Immature natural killer cell (primary cell): ENCODE data around the gene KRTAP5-3. TPM values are rescaled to one million over a fixed set of nuclear protein-coding genes. Genes with fewer than 3 reads are reported as not detected.
A peak's percentile ranks its signal among the peaks of the same experiment; 100 is the strongest.
"Not testable (repeated sequence)": the region's sequence is repeated elsewhere in the genome, so short reads cannot be mapped to it uniquely, and the experiment has no call there.

Experiments used
- DNase-seq, 3 donors: peaks; one replicate each; pipeline ENCODE4 v3.0.0; 2022; ENCODE audit warnings: mixed read lengths in 1 of 3
- H3K27ac Mint-ChIP-seq, 6 donors: one replicate each; pipeline ENCODE4 v1.8.0; 2020; ENCODE audit warnings: mixed read lengths in 6 of 6, mild to moderate bottlenecking in 5 of 6, inconsistent platforms in 4 of 6, moderate library complexity in 3 of 6
- H3K27me3 Mint-ChIP-seq, 3 donors: one replicate each; pipeline ENCODE4 v1.8.0; 2020 to 2021; ENCODE audit warnings: low read depth in 3 of 3, mild to moderate bottlenecking in 3 of 3, mixed read lengths in 3 of 3, moderate library complexity in 3 of 3, inconsistent platforms in 1 of 3
- H3K36me3 Mint-ChIP-seq, 3 donors: one replicate each; pipeline ENCODE4 v1.8.0; 2020; ENCODE audit warnings: mixed read lengths in 3 of 3, inconsistent platforms in 2 of 3, mild to moderate bottlenecking in 2 of 3
- H3K4me1 Mint-ChIP-seq, 2 donors: one replicate each; pipeline ENCODE4 v1.8.0; 2020; ENCODE audit warnings: inconsistent platforms in 2 of 2, mild to moderate bottlenecking in 2 of 2, mixed read lengths in 2 of 2, moderate library complexity in 1 of 2
- H3K4me3 Mint-ChIP-seq, 5 donors: one replicate each; pipeline ENCODE4 v1.8.0; 2020; ENCODE audit warnings: mild to moderate bottlenecking in 5 of 5, mixed read lengths in 5 of 5, inconsistent platforms in 3 of 5, moderate library complexity in 3 of 5
- H3K9me3 Mint-ChIP-seq, 6 donors: one replicate each; pipeline ENCODE4 v1.8.0; 2020; ENCODE audit warnings: mild to moderate bottlenecking in 6 of 6, mixed read lengths in 6 of 6, inconsistent platforms in 4 of 6, moderate library complexity in 3 of 6
- polyA plus RNA-seq, 3 donors: library from polyadenylated mRNA; unstranded; fragments of 300-500 nt; fragmentation: Illumina TruSeq; gene quantifications; one replicate each; pipeline ENCODE4 v1.2.3, GENCODE V29; 2021

Gene KRTAP5-3
- polyA plus RNA-seq, 3 donors from 2014 or later = not detected

GRCh38 chr11:1622086-1622485, 13.8 kb upstream of the KRTAP5-3 start, which contains the start of gene KRTAP5-4:
Gene KRTAP5-4 (minus strand): TSS chr11:1622138. CDS start chr11:1622093, 45 bp downstream.
- H3K4me3 Mint-ChIP-seq = peak within 1 kb of the TSS in 1 of 5 donors; percentile 2
- no peaks in the 10 kb centered on the region for H3K36me3 Mint-ChIP-seq
- peak within 1 kb of the TSS in 1 of 6 donors; percentile 31 for H3K27ac Mint-ChIP-seq

GRCh38 chr11:1619449-1619848, 11.2 kb upstream of the KRTAP5-3 start:
- H3K4me3 Mint-ChIP-seq = peak overlapping the region in 1 of 5 donors; percentile 41
- H3K27ac Mint-ChIP-seq = no peak overlapping the region

More at GRCh38 chr11:1622086-1622485, 13.8 kb upstream of the KRTAP5-3 start, which contains the start of gene KRTAP5-4:
- H3K4me1 Mint-ChIP-seq = peaks cover 1 to 5% of the 10 kb centered on the region in 2 donors
- DNase-seq = no peak
- H3K9me3 Mint-ChIP-seq = no peaks in the 10 kb centered on the region
- peaks cover 0 to 10% (median 6%) of the 10 kb centered on the region in 3 donors for H3K27me3 Mint-ChIP-seq

DNA sequence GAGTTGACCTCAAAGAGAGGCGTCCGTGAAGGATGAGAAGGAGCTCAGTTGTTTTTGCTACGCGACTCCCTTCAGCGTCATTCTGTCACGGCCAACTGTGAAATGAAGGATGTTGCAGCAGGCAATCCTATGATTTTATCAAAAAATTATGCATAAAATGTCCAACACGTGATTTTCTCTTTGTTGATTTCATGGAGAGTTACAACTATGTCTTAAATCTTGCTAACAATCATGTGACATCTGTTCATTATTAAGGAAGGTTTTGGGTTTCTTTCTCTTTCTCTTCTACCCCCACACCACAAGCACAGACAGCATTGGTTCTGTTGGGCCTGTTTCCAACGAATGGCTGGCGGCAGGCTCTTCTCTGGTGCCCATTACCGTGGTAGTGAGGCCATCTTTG, 10.0 kb upstream of the KRTAP5-3 start:
- no peak overlapping the region for H3K4me3 Mint-ChIP-seq
- H3K4me1 Mint-ChIP-seq = peaks cover 1 to 5% of the 10 kb centered on the region in 2 donors
- H3K27ac Mint-ChIP-seq = no peak overlapping the region
- no peaks in the 10 kb centered on the region for H3K9me3 Mint-ChIP-seq
- H3K27me3 Mint-ChIP-seq = peaks cover 4 to 15% (median 4%) of the 10 kb centered on the region in 3 donors
- no peak for DNase-seq
- H3K36me3 Mint-ChIP-seq = no peaks in the 10 kb centered on the region

More at GRCh38 chr11:1619449-1619848, 11.2 kb upstream of the KRTAP5-3 start:
- Mint-ChIP-seq H3K4me1 (peaks cover 1 to 5% of the 10 kb centered on the region in 2 donors), H3K27me3 (peaks cover 4 to 13% (median 6%) of the 10 kb centered on the region in 3 donors), H3K36me3 (no peaks in the 10 kb centered on the region), H3K9me3 (no peaks in the 10 kb centered on the region)
- DNase-seq = peak in 1 of 3 donors; percentile 11

- not testable (repeated sequence) for H3K4me3 Mint-ChIP-seq, H3K4me1 Mint-ChIP-seq, H3K36me3 Mint-ChIP-seq, DNase-seq, H3K9me3 Mint-ChIP-seq, H3K27ac Mint-ChIP-seq
- peaks cover 0 to 18% (median 2%) of the 10 kb centered on the region in 3 donors for H3K27me3 Mint-ChIP-seq
These were observed 362 bp downstream of the KRTAP5-3 start for GRCh38 chr11:1607901-1608300.

DNA sequence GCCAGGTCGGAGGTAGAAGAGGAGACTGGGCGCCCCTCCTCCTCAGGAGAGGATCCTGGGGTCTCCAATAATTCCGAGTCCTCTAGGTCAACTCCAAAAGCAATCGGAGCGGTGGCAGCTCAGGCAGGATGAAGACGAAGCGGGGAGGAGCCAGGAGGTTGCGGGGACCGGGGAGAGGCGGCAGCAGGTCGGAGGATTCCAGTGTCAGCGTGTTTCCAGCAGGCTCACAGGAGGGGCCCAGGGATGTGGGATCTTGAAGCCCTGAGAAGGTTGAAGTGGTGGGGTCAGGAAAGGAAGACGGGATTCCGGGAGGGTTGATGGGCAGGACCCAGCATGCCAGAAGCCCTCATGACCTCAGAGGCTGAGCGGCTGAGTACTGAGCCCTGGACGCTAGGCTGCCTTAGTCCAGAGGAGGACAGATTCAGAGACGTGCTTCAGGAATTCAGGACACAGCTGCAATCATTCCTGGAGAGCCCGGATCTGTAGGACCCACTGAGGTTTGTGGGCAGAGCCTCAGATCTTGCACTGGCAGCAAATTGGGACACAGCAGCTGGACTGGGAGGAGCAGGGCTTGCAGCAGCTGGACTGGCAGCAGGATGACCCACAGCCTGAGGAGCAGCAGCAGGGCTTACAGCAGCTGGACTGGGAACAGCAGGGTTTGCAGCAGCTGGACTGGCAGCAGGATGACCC, 962 bp downstream of the KRTAP5-3 start:
- H3K27ac Mint-ChIP-seq, H3K4me1 Mint-ChIP-seq, H3K4me3 Mint-ChIP-seq, H3K36me3 Mint-ChIP-seq, DNase-seq, H3K9me3 Mint-ChIP-seq: not testable (repeated sequence)
- H3K27me3 Mint-ChIP-seq = peaks cover 0 to 21% (median 2%) of the 10 kb centered on the region in 3 donors

DNA sequence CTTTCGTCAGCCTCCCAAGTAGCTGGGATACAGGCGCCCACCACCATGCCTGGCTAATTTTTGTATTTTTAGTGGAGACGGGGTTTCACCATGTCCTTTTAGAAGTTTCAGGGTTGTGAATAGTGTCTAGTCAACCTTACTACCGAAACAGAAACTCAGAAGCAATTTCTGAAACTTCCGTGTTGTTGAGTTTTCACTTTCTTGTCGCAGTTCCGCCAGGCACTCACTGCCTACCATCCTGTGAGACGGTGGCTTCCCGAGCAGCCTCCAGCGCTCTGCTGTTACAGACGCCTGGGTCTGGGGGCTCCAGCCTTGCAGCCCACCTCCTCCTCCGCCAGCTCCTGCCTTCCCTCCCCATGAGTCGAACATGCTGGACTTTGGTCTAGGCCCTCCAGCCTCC, 2.3 kb downstream of the KRTAP5-3 start:
- peak overlapping the region in 2 of 5 donors; percentile 13 to 44 for H3K4me3 Mint-ChIP-seq
- DNase-seq, H3K36me3 Mint-ChIP-seq, H3K4me1 Mint-ChIP-seq, H3K9me3 Mint-ChIP-seq: not testable (repeated sequence)
- H3K27ac Mint-ChIP-seq = peak overlapping the region in 1 of 6 donors; percentile 37
- peaks cover 0 to 24% (median 3%) of the 10 kb centered on the region in 3 donors for H3K27me3 Mint-ChIP-seq

- Mint-ChIP-seq H3K4me3 (no peak overlapping the region), H3K4me1 (no peaks in the 10 kb centered on the region), H3K27ac (no peak overlapping the region), H3K36me3 (no peaks in the 10 kb centered on the region), H3K9me3 (no peaks in the 10 kb centered on the region), H3K27me3 (peaks cover 1 to 24% (median 5%) of the 10 kb centered on the region in 3 donors)
- no peak for DNase-seq
These were observed 3.6 kb downstream of the KRTAP5-3 start for GRCh38 chr11:1604711-1605110.

DNA sequence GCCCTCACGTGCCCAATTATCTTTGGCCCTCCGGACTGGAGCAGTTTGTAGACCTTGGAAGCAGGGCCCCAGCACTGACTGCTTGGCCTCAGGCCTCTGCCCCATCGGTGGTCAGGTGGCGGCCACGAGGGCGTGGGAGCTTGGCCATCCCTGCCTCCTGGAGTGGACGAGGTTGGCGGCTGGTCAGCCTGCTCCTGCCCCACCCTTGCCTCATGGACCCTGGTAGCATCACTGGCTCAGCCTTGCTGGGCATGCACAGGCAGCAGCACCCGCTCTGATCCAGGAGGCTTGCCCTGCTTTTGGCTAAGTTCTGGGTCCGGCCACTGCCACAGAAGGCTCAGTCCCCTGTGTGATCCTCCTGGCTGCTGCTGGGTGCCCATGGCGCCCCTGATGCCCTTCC, 4.1 kb downstream of the KRTAP5-3 start:
- no peak for DNase-seq
- Mint-ChIP-seq H3K4me3 (no peak overlapping the region), H3K9me3 (no peaks in the 10 kb centered on the region), H3K36me3 (no peaks in the 10 kb centered on the region), H3K27me3 (peaks cover 1 to 24% (median 6%) of the 10 kb centered on the region in 3 donors), H3K27ac (no peak overlapping the region), H3K4me1 (no peaks in the 10 kb centered on the region)

- H3K9me3 Mint-ChIP-seq = no peaks in the 10 kb centered on the region
- H3K4me3 Mint-ChIP-seq = no peak overlapping the region
- no peak for DNase-seq
- peaks cover 1 to 24% (median 6%) of the 10 kb centered on the region in 3 donors for H3K27me3 Mint-ChIP-seq
- H3K36me3 Mint-ChIP-seq = no peaks in the 10 kb centered on the region
- no peaks in the 10 kb centered on the region for H3K4me1 Mint-ChIP-seq
- no peak overlapping the region for H3K27ac Mint-ChIP-seq
These were observed 4.6 kb downstream of the KRTAP5-3 start for GRCh38 chr11:1603629-1604028.

- peaks cover 1 to 21% (median 9%) of the 10 kb centered on the region in 3 donors for H3K27me3 Mint-ChIP-seq
- H3K36me3 Mint-ChIP-seq, DNase-seq, H3K9me3 Mint-ChIP-seq, H3K4me3 Mint-ChIP-seq, H3K4me1 Mint-ChIP-seq, H3K27ac Mint-ChIP-seq: not testable (repeated sequence)
These were observed 6.6 kb downstream of the KRTAP5-3 start for GRCh38 chr11:1601663-1602062.

DNA sequence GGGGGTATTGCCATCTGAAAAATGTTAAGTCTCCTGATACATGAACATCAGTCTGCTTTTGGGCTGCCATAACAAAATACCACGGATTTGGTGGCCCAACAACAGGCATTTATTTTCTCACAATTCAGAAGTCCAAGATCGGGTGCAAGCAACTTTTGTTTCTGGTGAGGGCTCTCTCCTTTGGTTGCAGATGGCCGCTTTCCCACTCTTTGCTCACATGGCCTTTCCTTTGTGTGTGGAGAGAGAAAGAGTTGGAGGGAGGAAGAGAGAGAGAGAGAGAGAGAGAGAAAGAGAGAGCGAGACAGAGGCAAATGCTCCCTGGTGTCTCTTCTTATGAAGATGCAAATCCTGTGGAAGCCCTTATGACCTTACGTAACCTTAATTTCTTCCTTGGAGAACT, 7.6 kb downstream of the KRTAP5-3 start:
- Mint-ChIP-seq H3K9me3 (no peaks in the 10 kb centered on the region), H3K27ac (no peak overlapping the region), H3K4me1 (no peaks in the 10 kb centered on the region), H3K4me3 (no peak overlapping the region), H3K27me3 (peaks cover 1 to 19% (median 8%) of the 10 kb centered on the region in 3 donors), H3K36me3 (no peaks in the 10 kb centered on the region)
- DNase-seq = no peak

- Mint-ChIP-seq H3K4me3 (no peak overlapping the region), H3K9me3 (no peaks in the 10 kb centered on the region), H3K36me3 (no peaks in the 10 kb centered on the region), H3K27ac (no peak overlapping the region), H3K4me1 (no peaks in the 10 kb centered on the region), H3K27me3 (peaks cover 1 to 23% (median 13%) of the 10 kb centered on the region in 3 donors)
- DNase-seq = no peak
These were observed 9.4 kb downstream of the KRTAP5-3 start for GRCh38 chr11:1598816-1599215.

GRCh38 chr11:1598406-1598805, 9.9 kb downstream of the KRTAP5-3 start:
- not testable (repeated sequence) for H3K9me3 Mint-ChIP-seq, DNase-seq, H3K36me3 Mint-ChIP-seq, H3K4me1 Mint-ChIP-seq, H3K27ac Mint-ChIP-seq, H3K4me3 Mint-ChIP-seq
- peaks cover 1 to 23% (median 13%) of the 10 kb centered on the region in 3 donors for H3K27me3 Mint-ChIP-seq

DNA sequence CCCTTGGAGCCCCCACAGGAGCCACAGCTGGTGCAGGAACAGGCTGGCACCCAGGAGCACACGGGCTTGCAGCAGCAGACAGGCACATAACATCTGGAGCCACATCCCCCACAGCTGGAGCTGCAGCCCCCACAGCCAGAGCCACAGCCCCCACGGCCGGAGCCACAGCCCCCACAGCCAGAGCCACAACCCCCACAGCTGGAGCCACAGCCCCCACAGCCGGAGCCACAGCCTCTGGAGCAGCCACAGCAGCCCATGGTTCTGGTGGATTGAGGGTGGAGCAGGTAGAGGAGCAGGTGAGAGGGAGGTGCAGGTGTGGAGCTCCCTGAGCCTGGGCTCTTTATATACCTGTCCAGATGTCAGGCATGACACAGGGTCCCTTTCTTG, 10.3 kb downstream of the KRTAP5-3 start, which contains the start of gene KRTAP5-2:
Gene KRTAP5-2, minus strand, starts transcription at position 301 of the 387 bp plus-strand sequence. Its CDS starts 44 bp downstream, at position 257.
- no peak within 1 kb of the TSS for H3K27ac Mint-ChIP-seq
- no peak for DNase-seq
- H3K9me3 Mint-ChIP-seq = no peaks in the 10 kb centered on the region
- no peak within 1 kb of the TSS for H3K4me3 Mint-ChIP-seq
- H3K27me3 Mint-ChIP-seq = peaks cover 1 to 20% (median 13%) of the 10 kb centered on the region in 3 donors
- no peaks in the 10 kb centered on the region for H3K36me3 Mint-ChIP-seq
- H3K4me1 Mint-ChIP-seq = no peaks in the 10 kb centered on the region
